Lower lobe of right lung (tissue), 2 donors: ENCODE results near the gene BDKRB2. TPM values are rescaled to one million over a fixed set of nuclear protein-coding genes. Genes with fewer than 3 reads are reported as not detected.
A peak's percentile ranks its signal among the peaks of the same experiment; 100 is the strongest.

Source experiments
- ATAC-seq, 2 donors: fragments of 200-7000 bp; cut with Tn5 transposase; one replicate each; pipeline ENCODE4 v1.9.1; 2020 to 2022; ENCODE audit warnings: mild to moderate bottlenecking in 2 of 2, moderate library complexity in 2 of 2
- DNase-seq: peaks from one replicate; pipeline ENCODE4 v3.0.0-alpha.2; 2020
- H3K27ac ChIP-seq: fragments of 200-600 bp; one replicate; pipeline ENCODE4 v1.8.0; 2022
- H3K27me3 ChIP-seq: fragments of 200-600 bp; one replicate; pipeline ENCODE4 v1.8.0; 2022; ENCODE audit warnings: low read depth
- H3K36me3 ChIP-seq: fragments of 200-600 bp; one replicate; pipeline ENCODE4 v1.8.0; 2022; ENCODE audit warnings: mild to moderate bottlenecking
- H3K4me1 ChIP-seq: fragments of 200-600 bp; one replicate; pipeline ENCODE4 v1.8.0; 2022
- H3K4me3 ChIP-seq: fragments of 200-600 bp; one replicate; pipeline ENCODE4 v1.8.0; 2022; ENCODE audit warnings: mild to moderate bottlenecking
- H3K9me3 ChIP-seq: fragments of 200-600 bp; one replicate; pipeline ENCODE4 v1.8.0; 2022
- intact Hi-C: fragments of 100-400 bp; cut with DNase I; formaldehyde crosslinking; loops from one replicate; pipeline ENCODE4 v1.11.0; 2022
- total RNA-seq: library from RNA; stranded (reverse); fragmentation: NEBNext Ultra II Directional; extraction: Animal tissue kit (Norgen Biotek cat#: 25700); gene quantifications from one replicate; pipeline ENCODE4 v1.2.1, GENCODE V29; 2021
- TF ChIP-seq, protein P1 (sequence below): fragments of 200-600 bp; IDR thresholded peaks from one replicate; pipeline ENCODE4 v1.8.0; 2022; ENCODE audit warnings: antibody characterized with exemption, mild to moderate bottlenecking
- donor health status: DM: no; HTN: yes; CAD: no; lungs with severe emphysema.

The BDKRB2 gene
- total RNA-seq, 1 donor from 2014 or later: 1.3 TPM

- intact Hi-C loops: no loop called here
These were observed 36.1 kb upstream of the BDKRB2 start for GRCh38 chr14:96168581-96168980.

DNA sequence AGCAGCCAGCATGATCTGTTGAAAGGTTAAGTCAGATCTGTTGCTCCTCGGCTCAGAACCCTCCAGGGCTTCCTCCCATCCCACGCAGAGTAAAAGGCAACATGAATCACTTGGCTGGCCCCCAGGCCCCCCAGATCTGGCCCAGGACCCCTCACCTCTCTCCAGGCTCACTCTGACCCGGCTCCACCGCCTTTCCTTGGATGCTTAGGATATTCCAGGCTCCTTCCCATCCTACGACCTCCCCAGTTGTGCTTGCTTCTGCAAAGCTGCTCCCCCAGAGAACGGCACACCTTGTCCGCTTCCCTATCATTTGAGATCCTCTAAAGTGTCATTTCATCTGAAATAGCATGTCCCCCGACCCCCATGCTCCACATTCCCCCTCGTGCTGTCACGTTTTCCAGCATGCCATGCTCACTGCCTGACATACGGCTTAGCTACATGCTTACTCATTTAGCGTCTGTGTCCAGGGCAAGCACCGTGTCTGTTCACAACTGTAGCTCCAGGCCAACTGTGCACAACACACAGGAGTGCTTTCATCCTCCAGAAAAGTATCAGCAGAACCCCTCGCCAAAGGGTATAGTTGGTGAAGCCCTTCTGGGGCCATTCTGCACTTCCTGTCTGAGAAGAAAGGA lies 33.6 kb upstream of the BDKRB2 start:
- H3K27ac ChIP-seq: no peak overlapping the region
- H3K4me3 ChIP-seq: no peak overlapping the region
- no peak for DNase-seq
- H3K9me3 ChIP-seq: no peaks in the 10 kb centered on the region
- no peak for ATAC-seq
- intact Hi-C loops: no loop called here
- TF ChIP-seq, protein P1, sequence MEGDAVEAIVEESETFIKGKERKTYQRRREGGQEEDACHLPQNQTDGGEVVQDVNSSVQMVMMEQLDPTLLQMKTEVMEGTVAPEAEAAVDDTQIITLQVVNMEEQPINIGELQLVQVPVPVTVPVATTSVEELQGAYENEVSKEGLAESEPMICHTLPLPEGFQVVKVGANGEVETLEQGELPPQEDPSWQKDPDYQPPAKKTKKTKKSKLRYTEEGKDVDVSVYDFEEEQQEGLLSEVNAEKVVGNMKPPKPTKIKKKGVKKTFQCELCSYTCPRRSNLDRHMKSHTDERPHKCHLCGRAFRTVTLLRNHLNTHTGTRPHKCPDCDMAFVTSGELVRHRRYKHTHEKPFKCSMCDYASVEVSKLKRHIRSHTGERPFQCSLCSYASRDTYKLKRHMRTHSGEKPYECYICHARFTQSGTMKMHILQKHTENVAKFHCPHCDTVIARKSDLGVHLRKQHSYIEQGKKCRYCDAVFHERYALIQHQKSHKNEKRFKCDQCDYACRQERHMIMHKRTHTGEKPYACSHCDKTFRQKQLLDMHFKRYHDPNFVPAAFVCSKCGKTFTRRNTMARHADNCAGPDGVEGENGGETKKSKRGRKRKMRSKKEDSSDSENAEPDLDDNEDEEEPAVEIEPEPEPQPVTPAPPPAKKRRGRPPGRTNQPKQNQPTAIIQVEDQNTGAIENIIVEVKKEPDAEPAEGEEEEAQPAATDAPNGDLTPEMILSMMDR: no peak
- H3K4me1 ChIP-seq: no peaks in the 10 kb centered on the region
- H3K27me3 ChIP-seq: no peaks in the 10 kb centered on the region
- no peaks in the 10 kb centered on the region for H3K36me3 ChIP-seq

More at GRCh38 chr14:96168581-96168980, 36.1 kb upstream of the BDKRB2 start:
- no peaks in the 10 kb centered on the region for H3K4me1 ChIP-seq
- ATAC-seq (no peak), DNase-seq (no peak)
- no peak overlapping the region for H3K4me3 ChIP-seq
- H3K27ac ChIP-seq: no peak overlapping the region
- no peaks in the 10 kb centered on the region for H3K9me3 ChIP-seq
- H3K36me3 ChIP-seq: no peaks in the 10 kb centered on the region
- TF ChIP-seq, protein P1: no peak
- H3K27me3 ChIP-seq: no peaks in the 10 kb centered on the region

DNA sequence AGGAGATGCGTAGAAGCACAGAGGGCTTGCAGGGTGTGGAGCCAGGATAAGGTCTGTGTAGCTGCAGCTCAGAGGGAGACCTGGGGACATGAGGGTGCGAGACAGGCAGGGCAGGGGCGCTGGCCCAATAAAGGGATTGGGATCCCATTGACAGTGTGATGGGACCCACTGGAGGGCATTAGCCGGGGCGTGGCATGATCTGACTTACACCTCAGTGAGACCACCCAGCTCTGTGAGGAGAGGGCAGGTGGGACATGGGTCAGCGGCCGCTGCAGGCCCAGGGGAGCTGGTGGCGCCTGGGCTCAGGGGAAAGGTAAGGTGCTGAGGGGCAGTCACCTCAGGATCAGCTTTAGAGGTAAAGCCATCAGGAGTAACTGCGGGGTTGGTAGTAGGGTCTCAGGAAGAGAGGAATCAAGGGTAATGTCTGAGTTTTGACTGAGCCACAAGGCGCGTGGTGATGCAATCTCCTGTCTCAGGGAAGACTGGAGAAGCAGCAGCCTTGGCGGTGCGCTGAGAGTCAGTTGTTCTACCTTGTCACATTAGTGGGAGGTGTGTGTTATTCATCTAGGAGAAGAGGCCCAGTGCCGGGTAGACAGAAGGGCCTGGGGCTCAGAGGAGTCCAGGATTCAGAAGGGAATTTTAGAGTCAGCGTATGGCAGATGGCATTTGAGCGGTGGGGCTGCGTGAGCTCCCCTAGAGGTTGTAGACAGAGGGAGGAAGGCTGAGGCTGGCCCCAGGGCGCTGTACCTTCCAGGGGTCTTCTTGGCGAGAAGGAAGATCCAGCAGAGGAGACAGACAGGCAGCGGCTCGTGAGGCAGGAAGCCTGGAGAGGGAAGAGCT lies 30.8 kb upstream of the BDKRB2 start:
- ATAC-seq (no peak), DNase-seq (no peak)
- H3K27ac ChIP-seq: no peak overlapping the region
- H3K27me3 ChIP-seq: no peaks in the 10 kb centered on the region
- intact Hi-C loops: no loop called here
- H3K4me1 ChIP-seq: no peaks in the 10 kb centered on the region
- H3K9me3 ChIP-seq: no peaks in the 10 kb centered on the region
- TF ChIP-seq, protein P1: no peak
- no peaks in the 10 kb centered on the region for H3K36me3 ChIP-seq
- H3K4me3 ChIP-seq: no peak overlapping the region

DNA sequence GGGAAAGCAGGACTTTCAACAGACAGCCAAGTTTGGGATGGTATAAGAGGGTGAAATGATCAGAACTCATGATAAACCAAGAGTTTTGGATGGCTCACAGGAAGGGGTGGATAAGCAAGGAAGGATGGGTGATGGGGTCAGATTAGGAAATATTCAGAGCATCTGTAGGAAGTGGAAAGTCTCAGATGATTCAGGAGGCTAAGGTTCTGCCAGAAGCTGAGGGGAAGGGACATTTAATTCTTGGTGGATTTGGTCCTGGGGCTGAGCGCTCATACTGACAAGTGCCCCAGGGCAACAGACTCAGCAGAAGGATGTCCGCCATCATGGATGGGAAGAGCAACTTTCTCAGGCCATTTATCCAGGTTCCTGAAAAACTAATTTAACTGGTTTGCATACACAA lies 28.4 kb upstream of the BDKRB2 start:
- DNase-seq (no peak), ATAC-seq (no peak)
- H3K4me1 ChIP-seq: no peaks in the 10 kb centered on the region
- no peaks in the 10 kb centered on the region for H3K27me3 ChIP-seq
- no peaks in the 10 kb centered on the region for H3K36me3 ChIP-seq
- H3K9me3 ChIP-seq: no peaks in the 10 kb centered on the region
- H3K4me3 ChIP-seq: no peak overlapping the region
- TF ChIP-seq, protein P1: no peak
- no peak overlapping the region for H3K27ac ChIP-seq
- intact Hi-C loops: no loop called here

DNA sequence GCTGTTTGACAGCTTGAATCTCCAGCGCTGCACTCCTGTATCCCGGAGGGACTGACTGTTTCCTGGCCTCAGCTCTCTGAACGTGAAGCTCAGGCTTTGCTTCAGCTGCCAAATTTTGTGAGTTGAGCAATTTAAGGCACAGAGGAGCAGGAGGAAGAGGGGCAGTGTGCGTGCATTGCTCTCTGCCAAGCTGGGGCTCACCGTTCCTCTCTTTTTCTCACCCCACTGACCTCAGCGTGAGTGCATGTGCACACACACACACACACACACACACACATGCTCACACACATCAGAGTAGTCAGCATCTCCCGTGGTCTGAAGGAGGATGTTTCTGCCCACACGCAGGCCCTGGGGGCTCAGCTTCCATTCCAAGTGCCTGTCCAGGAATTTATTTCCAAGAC lies 27.8 kb upstream of the BDKRB2 start:
- H3K27ac ChIP-seq: no peak overlapping the region
- no peaks in the 10 kb centered on the region for H3K36me3 ChIP-seq
- no peak for DNase-seq
- no peak overlapping the region for H3K4me3 ChIP-seq
- H3K9me3 ChIP-seq: no peaks in the 10 kb centered on the region
- H3K4me1 ChIP-seq: no peaks in the 10 kb centered on the region
- TF ChIP-seq, protein P1: no peak
- ATAC-seq: peak; percentile 47 to 49
- H3K27me3 ChIP-seq: no peaks in the 10 kb centered on the region
- intact Hi-C loops: no loop called here
